H9 (cell line): ENCODE measurements around the gene PAK5. TPM values are rescaled to one million over a fixed set of nuclear protein-coding genes. Genes with fewer than 3 reads are reported as not detected.

Source experiments
- DNase-seq: peaks from one replicate; pipeline ENCODE4 v3.0.0-alpha.2; 2017
- H2AFZ ChIP-seq: one replicate; pipeline ENCODE4 v1.6.1; 2013; ENCODE audit warnings: mild to moderate bottlenecking, low read length, control low read depth, moderate library complexity
- H2AK5ac ChIP-seq: 2 replicates; pipeline ENCODE4 v1.6.1; 2013; ENCODE audit warnings: low read length, control low read depth, mixed read lengths; ENCODE audit not compliant: insufficient read length
- H2BK120ac ChIP-seq: one replicate; pipeline ENCODE4 v1.6.1; 2013; ENCODE audit warnings: low read depth, mild to moderate bottlenecking, low read length, control low read depth, inconsistent platforms; ENCODE audit not compliant: poor library complexity, severe bottlenecking
- H2BK12ac ChIP-seq: 2 replicates; pipeline ENCODE4 v1.6.1; 2013; ENCODE audit warnings: low read length, control low read depth, mixed read lengths, low read depth; ENCODE audit not compliant: insufficient read length
- H2BK15ac ChIP-seq: 2 replicates; pipeline ENCODE4 v1.6.1; 2013; ENCODE audit warnings: low read depth, low read length, control low read depth
- H2BK20ac ChIP-seq: one replicate; pipeline ENCODE4 v1.6.1; 2013; ENCODE audit warnings: low read depth, mild to moderate bottlenecking, low read length, control low read depth, inconsistent platforms; ENCODE audit not compliant: poor library complexity, severe bottlenecking
- H2BK5ac ChIP-seq: 2 replicates; pipeline ENCODE4 v1.6.1; 2013; ENCODE audit warnings: low read length, control low read depth, mixed read lengths; ENCODE audit not compliant: insufficient read length
- H3K14ac ChIP-seq: 2 replicates; pipeline ENCODE4 v1.6.1; 2013; ENCODE audit warnings: low read length, control low read depth; ENCODE audit not compliant: insufficient read depth
- H3K18ac ChIP-seq: 2 replicates; pipeline ENCODE4 v1.6.1; 2013; ENCODE audit warnings: low read depth, mild to moderate bottlenecking, mixed read lengths, low read length, control low read depth; ENCODE audit not compliant: insufficient read length
- H3K23ac ChIP-seq: 2 replicates; pipeline ENCODE4 v1.6.1; 2013; ENCODE audit warnings: low read length, control low read depth, mixed read lengths, low read depth; ENCODE audit not compliant: insufficient read length
- H3K23me2 ChIP-seq: 2 replicates; pipeline ENCODE4 v1.6.1; 2013; ENCODE audit warnings: low read depth, mild to moderate bottlenecking, mixed read lengths, low read length, control low read depth; ENCODE audit not compliant: insufficient read length, poor library complexity, severe bottlenecking
- H3K27ac ChIP-seq: 2 replicates; pipeline ENCODE4 v1.5.1; 2013; ENCODE audit warnings: low read length, control low read depth, mixed read lengths, low read depth; ENCODE audit not compliant: insufficient read length
- H3K27me3 ChIP-seq: 2 replicates; pipeline ENCODE4 v1.6.1; 2013; ENCODE audit warnings: low read length, control low read depth, inconsistent platforms; ENCODE audit not compliant: insufficient read depth
- H3K4ac ChIP-seq: 2 replicates; pipeline ENCODE4 v1.6.1; 2013; ENCODE audit warnings: low read depth, mild to moderate bottlenecking, control low read depth, inconsistent platforms, low read length, moderate library complexity
- H3K4me1 ChIP-seq: 2 replicates; pipeline ENCODE4 v1.6.1; 2013; ENCODE audit warnings: low read length, control low read depth, inconsistent platforms; ENCODE audit not compliant: insufficient read depth
- H3K4me2 ChIP-seq: 2 replicates; pipeline ENCODE4 v1.6.1; 2013; ENCODE audit warnings: low read length, control low read depth, mixed read lengths; ENCODE audit not compliant: insufficient read length, insufficient read depth
- H3K56ac ChIP-seq: 2 replicates; pipeline ENCODE4 v1.6.1; 2013; ENCODE audit warnings: low read depth, mild to moderate bottlenecking, mixed read lengths, low read length, control low read depth; ENCODE audit not compliant: insufficient read length
- H3K79me1 ChIP-seq: 2 replicates; pipeline ENCODE4 v1.6.1; 2013; ENCODE audit warnings: low read depth, mild to moderate bottlenecking, moderate library complexity, low read length, control low read depth, inconsistent platforms; ENCODE audit not compliant: insufficient read depth, poor library complexity, severe bottlenecking
- H3K79me2 ChIP-seq: 2 replicates; pipeline ENCODE4 v1.6.1; 2013; ENCODE audit warnings: low read length, control low read depth, inconsistent platforms; ENCODE audit not compliant: insufficient read depth
- H3K9ac ChIP-seq: 2 replicates; pipeline ENCODE4 v1.6.1; 2013; ENCODE audit warnings: low read length, control low read depth, mixed read lengths; ENCODE audit not compliant: insufficient read length; ENCODE audit errors: extremely low read depth
- H3K9me3 ChIP-seq: one replicate; pipeline ENCODE4 v1.6.1; 2013; ENCODE audit warnings: low read depth, low read length, inconsistent platforms; ENCODE audit not compliant: control insufficient read depth
- H3T11ph ChIP-seq: one replicate; pipeline ENCODE4 v1.6.1; 2013; ENCODE audit warnings: mild to moderate bottlenecking, low read length, control low read depth, inconsistent platforms
- H4K20me1 ChIP-seq: one replicate; pipeline ENCODE4 v1.6.1; 2013; ENCODE audit not compliant: control insufficient read depth, insufficient read length, insufficient read depth
- H4K5ac ChIP-seq: 2 replicates; pipeline ENCODE4 v1.6.1; 2013; ENCODE audit warnings: low read depth, mild to moderate bottlenecking, mixed read lengths, low read length, control low read depth; ENCODE audit not compliant: insufficient read length
- H4K8ac ChIP-seq: replicated peaks from 2 replicates; pipeline ENCODE4 v1.6.1; 2013; ENCODE audit warnings: low read length, control low read depth, mixed read lengths, low read depth; ENCODE audit not compliant: insufficient read length
- H4K91ac ChIP-seq: 2 replicates; pipeline ENCODE4 v1.6.1; 2013; ENCODE audit warnings: low read depth, mild to moderate bottlenecking, moderate library complexity, mixed read lengths, low read length, control low read depth; ENCODE audit not compliant: insufficient read length
- H3K27ac Mint-ChIP-seq, 3 experiments: 2 replicates in 2 of 3; 3 replicates in 1 of 3; pipeline ENCODE4 v1.8.0; 2020 to 2021; ENCODE audit warnings: mixed read lengths in 3 of 3, mild to moderate bottlenecking in 1 of 3, moderate library complexity in 1 of 3
- H3K27me3 Mint-ChIP-seq: 2 replicates; pipeline ENCODE4 v1.8.0; 2021; ENCODE audit warnings: low read depth, mild to moderate bottlenecking, moderate library complexity, mixed read lengths
- H3K36me3 Mint-ChIP-seq, 3 experiments: 2 replicates in 2 of 3; 3 replicates in 1 of 3; pipeline ENCODE4 v1.8.0; 2020 to 2021; ENCODE audit warnings: low read depth in 3 of 3, mixed read lengths in 3 of 3; ENCODE audit not compliant: insufficient read depth in 1 of 3
- H3K4me1 Mint-ChIP-seq, 2 experiments: 2 replicates each; pipeline ENCODE4 v1.8.0; 2020; ENCODE audit warnings: mixed read lengths in 2 of 2
- H3K4me3 Mint-ChIP-seq, 2 experiments: 2 replicates in 1 of 2; 3 replicates in 1 of 2; pipeline ENCODE4 v1.8.0; 2020 to 2021; ENCODE audit warnings: mild to moderate bottlenecking in 2 of 2, mixed read lengths in 2 of 2, moderate library complexity in 1 of 2
- H3K9me3 Mint-ChIP-seq, 2 experiments: 2 replicates in 1 of 2; 3 replicates in 1 of 2; pipeline ENCODE4 v1.8.0; 2020; ENCODE audit warnings: mild to moderate bottlenecking in 2 of 2, mixed read lengths in 2 of 2, moderate library complexity in 1 of 2
- CTCF ChIP-seq: fragments of 200-600 bp; sonication (generic); conservative IDR thresholded peaks from 3 replicates; pipeline ENCODE4 v1.8.0; 2021; ENCODE audit warnings: antibody characterized with exemption, mild to moderate bottlenecking
- WGBS: extraction: QIAGEN DNeasy Blood & Tissue Kit; methylation state at CpG from one replicate; pipeline ENCODE4 v1.1.7; 2013; ENCODE audit warnings: missing lambda C conversion rate, low lambda C conversion rate, mixed read lengths; ENCODE audit not compliant: insufficient read length; ENCODE audit errors: extremely low coverage; 5-methylcytosine and 5-hydroxymethylcytosine counted together
- total RNA-seq: library from RNA; stranded (reverse); gene quantifications from 2 replicates; pipeline ENCODE4 v1.2.1, GENCODE V29; 2021

PAK5 gene
- total RNA-seq, 1 experiment from 2014 or later: 0.20 TPM

DNA sequence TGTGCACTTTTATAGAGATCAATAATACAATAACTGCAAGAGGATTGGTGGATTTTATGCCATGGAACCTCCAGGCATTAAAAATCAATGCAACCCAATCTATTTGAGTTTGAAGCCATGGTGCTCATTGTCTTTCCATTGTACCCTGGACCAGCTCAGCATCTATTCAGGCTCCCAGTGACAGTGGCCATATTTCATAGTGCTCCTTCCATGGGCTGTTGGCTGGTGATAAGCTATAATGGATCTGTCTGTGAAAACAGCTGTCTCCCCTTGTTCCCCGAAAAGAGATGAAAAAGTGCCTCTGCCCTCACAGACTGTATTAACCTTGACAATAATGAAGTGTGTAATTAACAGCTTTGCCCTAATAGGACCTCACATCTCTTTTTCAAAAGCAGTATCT, 250.2 kb downstream of the PAK5 start:
- H3K27ac Mint-ChIP-seq: no peak overlapping the region
- Histone ChIP-seq H2BK12ac (no peak overlapping the region), H3K23ac (no peak overlapping the region), H3K4me2 (no peak overlapping the region), H3K9me3 (no peaks in the 10 kb centered on the region), H2BK5ac (no peak overlapping the region), H2AFZ (no peak overlapping the region), H2BK120ac (no peak overlapping the region), H3K4ac (no peak overlapping the region), H3K9ac (no peak overlapping the region), H3K18ac (no peak overlapping the region), H3K27me3 (no peaks in the 10 kb centered on the region), H2AK5ac (no peak overlapping the region), H3K79me2 (no peaks in the 10 kb centered on the region), H2BK15ac (no peak overlapping the region), H2BK20ac (no peak overlapping the region), H3T11ph (no peak overlapping the region), H3K4me1 (no peaks in the 10 kb centered on the region), H4K8ac (no peak overlapping the region), H4K20me1 (no peaks in the 10 kb centered on the region), H3K27ac (no peak overlapping the region), H4K5ac (no peak overlapping the region), H4K91ac (no peak overlapping the region), H3K23me2 (no peaks in the 10 kb centered on the region), H3K56ac (no peak overlapping the region), H3K79me1 (no peaks in the 10 kb centered on the region), H3K14ac (no peak overlapping the region)
- no CpG with 5 or more reads among the region's 1 CpG for WGBS
- no peak for DNase-seq
- H3K4me1 Mint-ChIP-seq: no peaks in the 10 kb centered on the region
- TF ChIP-seq CTCF: no peak
- no peak overlapping the region for H3K4me3 Mint-ChIP-seq
- no peaks in the 10 kb centered on the region for H3K36me3 Mint-ChIP-seq
- no peaks in the 10 kb centered on the region for H3K9me3 Mint-ChIP-seq
- H3K27me3 Mint-ChIP-seq: no peaks in the 10 kb centered on the region
